22Rv1 (cell line): ENCODE data around the gene FSD1.
A peak's percentile ranks its signal among the peaks of the same experiment; 100 is the strongest.
"Not testable (repeated sequence)": the region's sequence is repeated elsewhere in the genome, so short reads cannot be mapped to it uniquely, and the experiment has no call there.

ENCODE experiments used
- H3K27ac ChIP-seq: fragments of 450-650 bp; 2 replicates; pipeline ENCODE4 v1.5.1; 2017
- CTCF ChIP-seq: fragments of 450-650 bp; IDR thresholded peaks from 2 replicates; pipeline ENCODE4 v1.5.1; 2017; ENCODE audit warnings: mild to moderate bottlenecking
- ZFX ChIP-seq: fragments of 450-650 bp; IDR thresholded peaks from 2 replicates; pipeline ENCODE4 v1.6.1; 2017; ENCODE audit warnings: antibody characterized with exemption, borderline replicate concordance

The FSD1 gene

GRCh38 chr19:4266253-4267000 lies 38.0 kb upstream of the FSD1 start:
- TF ChIP-seq ZFX = no peak
- no peak for TF ChIP-seq CTCF
- H3K27ac ChIP-seq = no peak overlapping the region

- TF ChIP-seq ZFX (no peak), CTCF (peak; percentile 91)
- peak overlapping the region; percentile 43 for H3K27ac ChIP-seq
Measured at GRCh38 chr19:4267101-4267900, 37.1 kb upstream of the FSD1 start.

- H3K27ac ChIP-seq = peak overlapping the region; percentile 43
- no peak for TF ChIP-seq ZFX
- peak; percentile 58 for TF ChIP-seq CTCF
Measured at GRCh38 chr19:4267901-4268815, 36.2 kb upstream of the FSD1 start.

- peak overlapping the region; percentile 43 for H3K27ac ChIP-seq
- TF ChIP-seq CTCF = no peak
- TF ChIP-seq ZFX = no peak
Measured at GRCh38 chr19:4268816-4269430, 35.5 kb upstream of the FSD1 start.

- no peak overlapping the region for H3K27ac ChIP-seq
Measured at GRCh38 chr19:4272894-4273293, 31.5 kb upstream of the FSD1 start.

GRCh38 chr19:4274321-4274686 lies 30.1 kb upstream of the FSD1 start:
- not testable (repeated sequence) for H3K27ac ChIP-seq

More at GRCh38 chr19:4272894-4273293, 31.5 kb upstream of the FSD1 start:
- TF ChIP-seq ZFX = no peak
- no peak for TF ChIP-seq CTCF

- no peak overlapping the region for H3K27ac ChIP-seq
- TF ChIP-seq ZFX (no peak), CTCF (no peak)
Measured at GRCh38 chr19:4277191-4277696, 27.2 kb upstream of the FSD1 start.
